Measurements from ENCODE around the gene ALPG. TPM values are rescaled to one million over a fixed set of nuclear protein-coding genes. Genes with fewer than 3 reads are reported as not detected.

The ALPG gene
- total RNA-seq, 4 donors from 2014 or later = not detected

- H3K9me3 ChIP-seq = no peaks in the 10 kb centered on the region
- WGBS, 2 donors = 12 to 28% methylated on average over 26 to 48 of the region's 75 CpGs
- H3K4me3 ChIP-seq = no peak overlapping the region
- TF ChIP-seq POLR2A (IDR thresholded peaks at IDR 0.05) (no peak), EP300 (IDR thresholded peaks at IDR 0.05) (no peak)
- TF ChIP-seq, protein P1, sequence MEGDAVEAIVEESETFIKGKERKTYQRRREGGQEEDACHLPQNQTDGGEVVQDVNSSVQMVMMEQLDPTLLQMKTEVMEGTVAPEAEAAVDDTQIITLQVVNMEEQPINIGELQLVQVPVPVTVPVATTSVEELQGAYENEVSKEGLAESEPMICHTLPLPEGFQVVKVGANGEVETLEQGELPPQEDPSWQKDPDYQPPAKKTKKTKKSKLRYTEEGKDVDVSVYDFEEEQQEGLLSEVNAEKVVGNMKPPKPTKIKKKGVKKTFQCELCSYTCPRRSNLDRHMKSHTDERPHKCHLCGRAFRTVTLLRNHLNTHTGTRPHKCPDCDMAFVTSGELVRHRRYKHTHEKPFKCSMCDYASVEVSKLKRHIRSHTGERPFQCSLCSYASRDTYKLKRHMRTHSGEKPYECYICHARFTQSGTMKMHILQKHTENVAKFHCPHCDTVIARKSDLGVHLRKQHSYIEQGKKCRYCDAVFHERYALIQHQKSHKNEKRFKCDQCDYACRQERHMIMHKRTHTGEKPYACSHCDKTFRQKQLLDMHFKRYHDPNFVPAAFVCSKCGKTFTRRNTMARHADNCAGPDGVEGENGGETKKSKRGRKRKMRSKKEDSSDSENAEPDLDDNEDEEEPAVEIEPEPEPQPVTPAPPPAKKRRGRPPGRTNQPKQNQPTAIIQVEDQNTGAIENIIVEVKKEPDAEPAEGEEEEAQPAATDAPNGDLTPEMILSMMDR (IDR thresholded peaks at IDR 0.05) = no peak
- H3K4me1 ChIP-seq = peaks cover 0 to 27% (median 2%) of the 10 kb centered on the region in 4 donors
- H3K27ac ChIP-seq = no peak overlapping the region
- no peaks in the 10 kb centered on the region for H3K36me3 ChIP-seq
- peaks cover 0 to 95% of the 10 kb centered on the region in 2 donors for H3K27me3 ChIP-seq
- DNase-seq (ENCODE audit: low spot score in 2 of 2) = no peak
Observed at GRCh38 chr2:232386740-232387450, 19.7 kb upstream of the ALPG start.

GRCh38 chr2:232387451-232388171 is 19.0 kb upstream of the ALPG start:
- Histone ChIP-seq H3K4me1 (peaks cover 0 to 27% (median 2%) of the 10 kb centered on the region in 4 donors), H3K27me3 (peaks cover 0 to 92% of the 10 kb centered on the region in 2 donors), H3K27ac (no peak overlapping the region), H3K36me3 (no peaks in the 10 kb centered on the region), H3K9me3 (no peaks in the 10 kb centered on the region), H3K4me3 (no peak overlapping the region)
- no peak for DNase-seq (ENCODE audit: low spot score in 2 of 2)
- TF ChIP-seq POLR2A (IDR thresholded peaks at IDR 0.05) (no peak), EP300 (IDR thresholded peaks at IDR 0.05) (no peak)
- TF ChIP-seq, protein P1 (IDR thresholded peaks at IDR 0.05) = no peak
- WGBS, 2 donors = 10 to 13% methylated on average over 26 to 27 of the region's 50 CpGs

GRCh38 chr2:232388324-232388891 is 18.2 kb upstream of the ALPG start:
- Histone ChIP-seq H3K9me3 (no peaks in the 10 kb centered on the region), H3K4me1 (peaks cover 0 to 27% (median 2%) of the 10 kb centered on the region in 4 donors), H3K4me3 (no peak overlapping the region), H3K27ac (no peak overlapping the region), H3K36me3 (no peaks in the 10 kb centered on the region), H3K27me3 (peaks cover 0 to 84% of the 10 kb centered on the region in 2 donors)
- TF ChIP-seq POLR2A (IDR thresholded peaks at IDR 0.05) (no peak), EP300 (IDR thresholded peaks at IDR 0.05) (no peak)
- TF ChIP-seq, protein P1 (IDR thresholded peaks at IDR 0.05) = no peak
- no peak for DNase-seq (ENCODE audit: low spot score in 2 of 2)
- 1 to 55% methylated on average over 7 to 36 of the region's 42 CpGs for WGBS, 2 donors

DNA sequence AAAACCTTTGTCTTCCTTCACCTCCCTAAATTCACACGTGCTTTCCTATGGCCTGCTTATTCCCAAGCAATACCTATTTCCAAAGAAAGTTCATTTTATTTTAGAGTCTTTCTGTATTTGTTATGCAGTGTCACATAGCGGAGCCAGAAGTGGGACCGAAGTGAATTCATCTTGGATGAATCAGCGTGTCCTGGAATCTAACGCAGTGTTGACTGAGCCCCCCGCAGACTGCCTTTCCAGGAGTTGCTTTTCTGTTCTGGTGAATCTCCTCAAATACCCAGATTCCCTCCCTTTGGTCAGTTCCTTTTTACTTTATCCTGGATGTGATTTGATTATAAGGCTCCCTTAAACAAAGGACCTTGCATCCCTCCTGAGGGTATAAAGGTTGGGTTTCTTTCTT is 17.3 kb upstream of the ALPG start:
- peaks cover 0 to 27% (median 2%) of the 10 kb centered on the region in 4 donors for H3K4me1 ChIP-seq
- WGBS, 2 donors = 42 to 53% methylated on average over 6 of the region's 6 CpGs
- H3K9me3 ChIP-seq = no peaks in the 10 kb centered on the region
- no peak for TF ChIP-seq EP300 (IDR thresholded peaks at IDR 0.05)
- TF ChIP-seq POLR2A (IDR thresholded peaks at IDR 0.05) = no peak
- TF ChIP-seq, protein P1 (IDR thresholded peaks at IDR 0.05) = no peak
- DNase-seq (ENCODE audit: low spot score in 2 of 2) = no peak
- peaks cover 0 to 77% of the 10 kb centered on the region in 2 donors for H3K27me3 ChIP-seq
- H3K36me3 ChIP-seq = no peaks in the 10 kb centered on the region
- H3K4me3 ChIP-seq = no peak overlapping the region
- no peak overlapping the region for H3K27ac ChIP-seq

- no peak for DNase-seq (ENCODE audit: low spot score in 2 of 2)
- 21 to 26% methylated on average over 3 of the region's 3 CpGs for WGBS, 2 donors
- peaks cover 0 to 73% of the 10 kb centered on the region in 2 donors for H3K27me3 ChIP-seq
Observed at GRCh38 chr2:232390661-232391060, 16.0 kb upstream of the ALPG start.

More at GRCh38 chr2:232390661-232391060, 16.0 kb upstream of the ALPG start:
- no peaks in the 10 kb centered on the region for H3K36me3 ChIP-seq
- TF ChIP-seq EP300 (IDR thresholded peaks at IDR 0.05) (no peak), POLR2A (IDR thresholded peaks at IDR 0.05) (no peak)
- TF ChIP-seq, protein P1 (IDR thresholded peaks at IDR 0.05) = no peak
- peaks cover 0 to 27% (median 2%) of the 10 kb centered on the region in 4 donors for H3K4me1 ChIP-seq
- H3K27ac ChIP-seq = no peak overlapping the region
- no peak overlapping the region for H3K4me3 ChIP-seq
- H3K9me3 ChIP-seq = no peaks in the 10 kb centered on the region
